GM10248 (cell line): ENCODE data around the gene ZC3H4.
A peak's percentile ranks its signal among the peaks of the same experiment; 100 is the strongest.

ENCODE experiments used
- CTCF ChIA-PET: fragments of 300-600 bp; sonication (Branson Sonifier 250); formaldehyde crosslinking; extraction: SDS; loops from one replicate; lab custom pipeline; 2021; ENCODE audit warnings: antibody characterized with exemption; lab: Yijun Ruan, JAX
- POLR2A ChIA-PET: fragments of 350-650 bp; sonication (Branson Sonifier 250); formaldehyde crosslinking; extraction: SDS; loops from one replicate; lab custom pipeline; 2020; ENCODE audit warnings: antibody characterized with exemption; lab: Yijun Ruan, JAX
- DNase-seq: peaks from one replicate; pipeline ENCODE4 v3.0.0; 2012; ENCODE audit errors: extremely low spot score
- CTCF ChIP-seq: IDR thresholded peaks from 2 replicates; pipeline ENCODE4 v1.5.1; 2012; ENCODE audit warnings: mild to moderate bottlenecking, low read depth; ENCODE audit errors: extremely low read depth, missing control alignments, control extremely low read depth

Gene ZC3H4

GRCh38 chr19:47036097-47036651 is 77.4 kb downstream of the ZC3H4 start:
- POLR2A ChIA-PET, result interaction anchor here (1.2 kb wide), 1 partner anchor 77 kb away, joined by 3 read pairs; the partner anchor contains the start of gene ZC3H4
- CTCF ChIA-PET, result interaction anchor here (0.7 to 5.2 kb wide), 22 partner anchors 8 to 497 kb away, joined by 3 to 53 read pairs (median 5); partner anchors contain the start of gene NPAS1
- no peak for DNase-seq
- no peak for TF ChIP-seq CTCF

DNA sequence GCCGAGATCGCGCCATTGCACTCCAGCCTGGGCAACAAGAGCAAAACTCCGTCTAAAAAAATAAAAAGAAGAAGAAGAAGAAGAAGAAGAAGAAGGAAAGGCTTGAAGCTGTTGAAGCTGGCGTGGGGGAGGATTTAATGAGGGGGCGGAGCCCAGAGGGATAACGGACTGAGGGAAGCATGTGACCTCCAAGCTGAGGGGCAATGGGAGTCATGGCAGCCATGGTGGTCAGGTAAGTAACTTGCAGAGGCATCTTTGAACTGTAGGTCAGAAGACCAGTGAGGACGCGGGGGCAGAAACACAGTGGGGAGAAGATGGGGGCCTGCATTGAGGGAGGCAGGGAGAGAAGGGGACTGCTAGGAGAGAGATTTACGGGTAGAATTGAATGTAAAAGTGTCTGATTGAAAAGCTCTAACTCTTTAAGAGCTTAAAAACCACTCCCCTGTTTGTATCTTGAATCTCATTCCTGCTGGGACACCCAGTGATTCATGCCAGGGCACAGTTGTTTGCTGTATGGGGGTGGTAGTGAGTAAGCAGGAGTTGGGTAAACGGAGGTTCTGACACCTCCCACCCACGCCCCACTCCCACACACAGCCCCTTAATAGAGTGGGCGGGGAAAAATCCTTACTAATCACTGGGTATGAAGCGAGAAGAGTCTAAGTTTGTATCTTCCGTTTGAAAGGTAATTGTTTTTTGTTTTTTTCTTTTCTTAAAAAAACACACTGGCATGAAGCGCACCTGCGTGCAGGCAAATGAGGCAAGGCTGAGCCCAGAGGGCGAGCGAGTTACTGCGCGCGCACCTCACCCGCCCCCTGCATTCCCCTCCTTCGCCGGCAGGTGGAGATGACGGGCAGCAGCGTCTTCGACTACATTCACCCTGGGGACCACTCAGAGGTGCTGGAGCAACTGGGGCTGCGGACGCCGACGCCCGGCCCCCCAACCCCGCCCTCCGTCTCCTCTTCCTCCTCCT is 78.2 kb downstream of the ZC3H4 start:
- ChIA-PET CTCF (interaction anchor here (0.6 to 5.2 kb wide), 23 partner anchors 9 to 209 kb away, joined by 3 to 53 read pairs (median 5); partner anchors contain the start of genes NPAS1 and ZC3H4), POLR2A (interaction anchor here (0.6 kb wide), 1 partner anchor 283 kb away, joined by 5 read pairs; no protein-coding TSS in a partner anchor)
- peak; percentile 93 for TF ChIP-seq CTCF
- peak; percentile 97 for DNase-seq

- peak; percentile 88 for TF ChIP-seq CTCF
- DNase-seq, result peak; percentile 84
- CTCF ChIA-PET, result interaction anchor here (1.2 to 5.2 kb wide), 4 partner anchors 9 to 19 kb away, joined by 4 to 53 read pairs (median 23); partner anchors contain the start of gene NPAS1
- POLR2A ChIA-PET, result no interaction called here
Measured at GRCh38 chr19:47032171-47032811, 81.3 kb downstream of the ZC3H4 start.

DNA sequence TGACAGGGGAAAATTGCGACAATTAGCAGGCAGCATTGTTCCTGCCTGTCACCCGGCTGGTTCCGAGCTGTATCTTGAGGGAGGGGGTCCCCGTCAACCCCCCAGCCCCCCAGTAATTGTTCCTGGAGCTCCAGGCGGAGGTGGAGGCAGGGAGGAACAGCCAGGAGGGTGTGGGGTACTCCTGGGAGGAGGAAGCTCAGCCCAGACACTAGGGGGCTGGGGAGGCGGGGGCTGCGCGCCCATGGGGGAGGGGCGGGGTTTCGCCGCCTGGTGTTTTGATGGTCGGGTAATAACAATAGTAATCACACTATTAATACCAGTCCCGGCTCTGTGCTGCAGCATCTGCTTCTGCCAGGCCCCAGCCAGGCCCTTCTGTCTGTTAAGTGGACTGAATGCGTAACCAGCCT is 85.4 kb downstream of the ZC3H4 start:
- POLR2A ChIA-PET, result no interaction called here
- DNase-seq, result no peak
- CTCF ChIA-PET, result interaction anchor here (1.7 to 4.4 kb wide), 2 partner anchors 15 to 36 kb away, joined by 5 to 35 read pairs; no protein-coding TSS in a partner anchor

GRCh38 chr19:47027586-47028088 is 85.9 kb downstream of the ZC3H4 start:
- ChIA-PET POLR2A (no interaction called here), CTCF (interaction anchor here (4.4 kb wide), 1 partner anchor 14 kb away, joined by 35 read pairs; no protein-coding TSS in a partner anchor)
- TF ChIP-seq CTCF, result no peak
- no peak for DNase-seq

More for the DNA sequence above, 85.4 kb downstream of the ZC3H4 start:
- no peak for TF ChIP-seq CTCF
